HG02588 (cell line): Measurements from ENCODE around the gene OR7D4.
"Not testable (repeated sequence)": the region's sequence is repeated elsewhere in the genome, so short reads cannot be mapped to it uniquely, and the experiment has no call there.

Experiments used
- ATAC-seq: cut with Tn5 transposase; IDR thresholded peaks from one replicate; pipeline ENCODE4 v1.9.1; 2021; ENCODE audit warnings: mild to moderate bottlenecking, moderate library complexity; ENCODE audit not compliant: unreplicated experiment

The OR7D4 gene

GRCh38 chr19:9219489-9219888 is at the start of gene OR7D4:
Gene OR7D4 (minus strand): TSS chr19:9219589. CDS start chr19:9214837, 4,752 bp downstream.
- ATAC-seq = no peak

- no peak for ATAC-seq
Measured at GRCh38 chr19:9251236-9251635, 31.8 kb upstream of the OR7D4 start.

GRCh38 chr19:9250630-9251029 is 31.2 kb upstream of the OR7D4 start, which contains the start of gene OR7E24:
Gene OR7E24 (plus strand): TSS chr19:9250930. CDS start chr19:9251044, 114 bp downstream.
- ATAC-seq = no peak

- ATAC-seq = no peak
Measured at GRCh38 chr19:9205501-9206113, 13.8 kb downstream of the OR7D4 start.

- not testable (repeated sequence) for ATAC-seq
Measured at GRCh38 chr19:9198044-9198443, 21.3 kb downstream of the OR7D4 start.

GRCh38 chr19:9189535-9189934 is 29.9 kb downstream of the OR7D4 start:
- ATAC-seq = no peak

GRCh38 chr19:9187191-9187590 is 32.2 kb downstream of the OR7D4 start:
- no peak for ATAC-seq

GRCh38 chr19:9183000-9183399 is 36.4 kb downstream of the OR7D4 start:
- ATAC-seq = no peak

- no peak for ATAC-seq
Measured at GRCh38 chr19:9178901-9179300, 40.5 kb downstream of the OR7D4 start, which contains the start of gene OR7D2. Gene OR7D2 (plus strand): TSS chr19:9178979. CDS start chr19:9185782, 6,803 bp downstream.

GRCh38 chr19:9175326-9175725 is 44.1 kb downstream of the OR7D4 start:
- ATAC-seq = no peak

GRCh38 chr19:9171393-9171991 is 47.9 kb downstream of the OR7D4 start:
- ATAC-seq = no peak

- ATAC-seq = no peak
Measured at GRCh38 chr19:9166846-9167245, 52.5 kb downstream of the OR7D4 start.

GRCh38 chr19:9165261-9165660 is 54.1 kb downstream of the OR7D4 start:
- ATAC-seq = no peak

GRCh38 chr19:9161427-9161826 is 58.0 kb downstream of the OR7D4 start:
- ATAC-seq = no peak
